ENCODE data around the gene CYTH3.
"Not testable (repeated sequence)": the region's sequence is repeated elsewhere in the genome, so short reads cannot be mapped to it uniquely, and the experiment has no call there.

The CYTH3 gene

DNA sequence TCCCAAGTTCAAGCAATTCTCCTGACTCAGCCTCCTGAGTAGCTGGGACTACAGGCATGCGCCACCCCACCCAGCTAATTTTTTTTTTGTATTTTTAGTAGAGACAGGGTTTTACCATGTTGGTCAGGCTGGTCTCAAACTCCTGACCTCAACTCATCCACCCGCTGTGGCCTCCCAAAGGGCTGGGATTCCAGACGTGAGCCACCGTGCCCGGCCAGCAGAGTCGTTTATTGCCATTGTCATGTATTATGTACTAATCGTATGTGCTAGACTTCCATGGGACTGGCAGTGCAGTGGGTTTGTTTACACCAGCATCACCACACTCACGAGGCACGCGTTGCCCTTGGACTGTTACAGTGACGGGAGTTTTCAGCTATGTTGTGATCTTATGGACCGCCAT is 120.9 kb downstream of the CYTH3 start:
- not testable (repeated sequence) for DNase-seq (ENCODE audit: low read depth, low spot score)

DNA sequence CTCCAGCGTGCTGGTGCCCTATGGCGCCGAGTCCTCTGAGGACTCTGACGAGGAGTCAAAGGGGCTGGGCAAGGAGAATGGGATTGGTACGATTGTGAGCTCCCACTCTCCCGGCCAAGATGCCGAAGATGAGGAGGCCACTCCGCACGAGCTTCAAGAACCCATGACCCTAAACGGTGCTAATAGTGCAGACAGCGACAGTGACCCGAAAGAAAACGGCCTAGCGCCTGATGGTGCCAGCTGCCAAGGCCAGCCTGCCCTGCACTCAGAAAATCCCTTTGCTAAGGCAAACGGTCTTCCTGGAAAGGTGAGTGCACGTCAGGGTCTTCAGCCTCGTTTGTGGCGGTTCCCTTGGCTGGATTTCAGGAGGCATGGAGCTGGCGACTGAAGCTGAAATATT is 122.4 kb downstream of the CYTH3 start:
- no peak for DNase-seq (ENCODE audit: low read depth, low spot score)

DNA sequence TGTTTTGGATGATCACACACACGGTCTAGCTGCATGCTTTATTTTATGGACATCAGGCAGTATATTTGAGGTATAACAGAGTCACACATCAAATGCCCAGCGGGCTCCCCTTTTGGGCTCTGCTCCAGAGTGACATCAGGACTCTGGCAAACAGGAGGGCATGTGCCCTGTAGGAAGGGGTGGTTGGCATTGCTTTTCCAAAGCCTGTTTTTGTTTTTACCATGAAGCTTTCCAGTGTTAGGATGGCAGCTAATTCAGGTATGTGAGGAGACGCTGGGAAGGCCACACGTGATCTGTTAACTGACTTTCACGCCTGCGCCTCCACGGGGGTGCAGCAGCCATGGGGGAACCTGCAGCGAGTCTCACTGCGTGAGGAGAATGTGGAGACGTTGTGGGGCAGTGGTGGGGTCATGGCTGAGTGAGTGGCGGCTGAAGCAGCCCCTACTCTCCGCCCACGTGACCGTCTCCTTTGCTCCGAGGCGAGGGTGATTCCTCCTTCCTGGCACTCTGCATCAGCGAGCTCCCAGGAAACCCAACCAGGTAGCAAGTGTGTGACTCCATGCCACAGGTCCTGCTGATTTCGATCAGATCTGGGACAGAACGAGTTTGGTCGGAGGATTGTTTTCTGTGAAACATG is 123.6 kb downstream of the CYTH3 start:
- no peak for DNase-seq (ENCODE audit: low read depth, low spot score)

DNA sequence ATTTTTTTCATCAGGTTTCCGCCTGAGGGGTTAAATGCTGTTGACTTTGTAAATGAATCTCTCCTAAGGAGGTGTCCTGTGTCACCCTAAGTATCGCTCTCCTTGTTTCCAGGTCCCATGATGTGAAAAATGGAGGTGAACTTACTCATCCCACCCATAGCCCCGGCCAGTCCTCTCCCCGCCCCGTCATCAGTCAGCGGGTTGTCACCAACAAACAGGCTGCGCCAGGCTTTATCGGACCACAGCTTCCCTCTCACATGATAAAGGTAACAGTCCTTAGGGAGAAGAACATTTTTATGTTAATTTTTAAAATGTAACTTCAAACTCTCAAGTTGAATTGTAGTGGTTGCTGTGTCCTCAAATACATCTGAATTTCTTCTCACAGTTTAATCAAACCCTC is 124.8 kb downstream of the CYTH3 start:
- DNase-seq (ENCODE audit: low read depth, low spot score) = no peak

DNA sequence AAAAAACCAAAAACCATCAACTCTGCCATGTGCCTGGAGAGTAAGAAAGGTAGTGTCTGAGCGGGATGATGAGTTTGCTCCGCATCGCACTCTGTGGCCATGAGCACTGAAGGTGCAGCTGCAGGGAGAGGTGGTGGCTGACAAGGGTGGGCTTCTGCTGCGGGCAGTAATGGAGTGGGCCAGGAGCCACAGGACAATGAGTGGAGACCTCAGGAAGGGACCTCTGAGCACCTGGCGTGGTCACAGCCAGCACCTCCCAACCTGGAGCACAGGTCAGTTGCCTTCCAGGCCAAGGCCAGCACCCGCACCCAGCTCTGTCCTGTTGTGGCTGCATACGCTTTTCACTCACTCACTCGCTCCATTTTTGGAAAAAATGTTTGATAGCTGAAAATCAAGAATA is 125.8 kb downstream of the CYTH3 start:
- no peak for DNase-seq (ENCODE audit: low read depth, low spot score)

DNA sequence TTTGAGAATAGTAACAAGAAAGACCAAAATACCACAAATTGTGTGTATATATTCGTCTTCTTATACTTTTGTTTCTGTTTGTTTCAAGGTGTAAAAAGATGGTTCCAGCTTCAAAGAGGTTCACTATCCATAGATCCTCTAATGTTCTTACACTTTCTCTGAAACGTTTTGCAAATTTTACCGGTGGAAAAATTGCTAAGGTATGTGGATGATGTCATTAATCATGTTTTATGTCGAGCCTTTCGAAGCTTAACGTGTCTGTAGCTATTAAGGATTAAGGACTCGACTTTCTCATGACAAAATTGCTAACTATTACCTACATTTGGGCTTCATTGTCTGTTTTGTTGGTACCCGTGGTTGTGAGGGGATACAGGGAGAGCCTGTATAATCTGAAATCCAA is 128.4 kb downstream of the CYTH3 start:
- no peak for DNase-seq (ENCODE audit: low read depth, low spot score)

DNA sequence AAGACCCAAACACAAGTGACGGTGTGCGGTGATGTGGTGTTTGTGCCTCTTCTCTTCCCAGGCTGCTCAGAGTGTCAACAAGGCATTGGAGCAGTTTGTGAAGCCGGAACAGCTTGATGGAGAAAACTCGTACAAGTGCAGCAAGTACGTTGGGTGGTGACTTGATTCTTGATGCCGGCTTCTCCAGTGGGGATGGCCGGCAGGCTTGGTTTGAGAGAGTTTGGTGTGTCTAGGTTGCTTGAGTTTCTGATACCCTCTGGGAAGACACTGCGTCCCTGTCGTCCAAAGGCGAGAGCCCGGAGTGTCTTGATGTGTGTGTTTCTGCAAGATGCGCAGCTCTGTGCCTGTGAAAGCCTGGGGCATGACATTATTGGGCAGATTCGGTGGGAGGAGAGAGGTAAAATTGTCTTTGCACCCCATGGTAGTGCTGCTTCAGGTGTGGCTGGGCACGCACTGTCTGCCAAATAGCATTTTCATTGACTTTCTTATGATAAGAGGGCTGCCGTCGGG is 129.5 kb downstream of the CYTH3 start:
- no peak for DNase-seq (ENCODE audit: low read depth, low spot score)

DNA sequence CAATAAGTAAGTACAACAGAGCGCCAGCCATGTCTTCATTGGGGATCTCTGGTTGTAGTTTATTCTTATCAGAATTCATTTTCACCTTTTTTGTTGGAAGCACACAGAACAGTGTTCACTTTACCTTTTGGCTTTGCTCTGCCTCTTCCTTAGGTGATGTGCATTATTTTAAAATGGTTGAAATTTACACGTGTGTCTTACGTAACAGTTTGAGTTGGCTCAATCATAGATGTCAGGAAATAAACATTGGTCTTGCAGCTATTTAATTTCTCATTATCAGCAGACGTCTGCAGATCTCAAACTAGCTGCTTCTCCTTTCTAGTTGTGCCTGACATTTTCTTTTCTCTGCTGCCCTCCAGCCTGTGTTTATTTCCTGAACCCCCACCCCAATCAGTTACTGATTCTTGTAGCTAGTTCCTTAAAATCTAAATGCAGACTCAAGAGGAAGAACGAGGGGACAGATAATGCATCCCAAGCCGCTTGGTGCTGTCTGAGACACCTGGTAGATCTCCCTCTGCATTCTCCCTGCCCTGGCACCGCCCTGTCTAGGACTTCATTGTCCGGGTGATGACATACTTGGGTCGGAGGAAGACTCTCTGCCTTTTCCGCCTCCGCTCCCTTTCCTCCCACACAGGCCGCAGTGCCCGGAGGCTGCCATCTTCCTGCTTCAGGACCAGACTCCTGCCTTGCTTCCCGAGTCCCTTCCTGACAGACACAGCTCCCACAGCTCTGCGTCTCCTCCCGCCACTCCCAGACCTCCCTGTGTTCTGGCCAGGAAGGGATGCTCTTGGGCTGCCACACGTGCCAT is 133.0 kb downstream of the CYTH3 start:
- no peak for DNase-seq (ENCODE audit: low read depth, low spot score)

DNA sequence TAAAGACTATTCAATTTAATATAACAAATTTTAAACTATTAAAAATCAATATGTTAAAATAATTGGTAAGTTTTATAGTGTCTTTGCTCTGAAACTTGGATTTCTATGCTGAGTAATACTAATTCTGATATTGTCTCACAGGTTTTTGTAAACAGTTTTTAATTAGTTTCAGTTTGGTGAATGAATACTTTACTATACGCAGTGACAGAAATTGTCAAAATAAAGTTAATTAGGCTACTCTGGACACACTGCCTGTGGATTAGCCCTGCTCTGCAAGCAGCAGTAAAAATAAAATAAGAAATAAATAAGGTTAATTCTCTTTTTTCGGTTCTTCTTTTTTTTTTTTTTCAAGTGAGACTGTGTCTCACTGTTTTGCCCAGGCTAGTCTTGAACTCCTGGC is 135.9 kb downstream of the CYTH3 start:
- no peak for DNase-seq (ENCODE audit: low read depth, low spot score)

DNA sequence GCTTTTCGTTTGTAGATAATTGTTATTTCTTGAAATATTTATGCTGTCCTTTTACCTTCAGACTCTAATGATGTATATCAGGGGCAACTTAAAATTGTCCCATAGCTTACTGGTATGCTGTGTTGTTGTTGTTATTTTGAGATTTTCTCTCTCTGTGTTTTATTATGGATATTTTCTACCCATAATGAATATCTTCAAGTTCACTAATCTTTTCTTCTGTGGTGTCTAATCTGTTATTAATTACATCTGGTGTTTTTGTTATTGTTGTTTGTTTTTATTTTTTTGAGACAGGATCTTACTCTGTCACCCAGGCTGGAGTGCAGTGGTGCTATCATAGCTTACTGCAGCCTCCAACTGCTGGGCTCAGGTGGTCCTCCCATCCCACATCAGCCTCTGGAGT is 139.2 kb downstream of the CYTH3 start:
- DNase-seq (ENCODE audit: low read depth, low spot score) = no peak

DNA sequence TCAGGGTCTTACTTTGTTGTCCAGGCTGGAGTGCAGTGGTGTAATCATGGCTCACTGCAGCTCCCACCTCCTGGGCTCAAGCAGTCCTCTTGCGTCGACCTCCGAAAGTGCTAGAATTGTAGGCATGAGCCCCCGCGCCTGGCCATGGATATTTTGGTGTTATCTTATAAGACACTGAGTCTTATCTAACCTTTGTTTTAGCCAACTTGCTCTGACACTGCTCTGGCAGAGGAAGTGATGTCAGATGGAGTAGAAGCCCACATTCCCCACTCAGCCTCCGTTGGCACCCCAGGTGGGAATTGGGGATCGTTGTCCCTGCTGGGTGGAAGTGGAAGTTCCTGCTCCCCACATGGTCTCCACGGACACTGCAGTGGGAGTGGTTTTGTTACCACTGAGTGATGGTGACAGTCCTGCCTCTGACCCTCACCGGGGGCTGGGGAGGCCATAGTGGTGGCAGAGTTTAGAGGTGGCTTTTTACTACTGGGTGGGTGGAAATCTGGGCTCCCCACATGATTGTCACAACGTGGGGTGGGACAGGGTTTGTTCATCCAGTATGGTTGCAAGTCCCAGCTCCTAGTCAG is 142.3 kb downstream of the CYTH3 start:
- DNase-seq (ENCODE audit: low read depth, low spot score) = no peak

DNA sequence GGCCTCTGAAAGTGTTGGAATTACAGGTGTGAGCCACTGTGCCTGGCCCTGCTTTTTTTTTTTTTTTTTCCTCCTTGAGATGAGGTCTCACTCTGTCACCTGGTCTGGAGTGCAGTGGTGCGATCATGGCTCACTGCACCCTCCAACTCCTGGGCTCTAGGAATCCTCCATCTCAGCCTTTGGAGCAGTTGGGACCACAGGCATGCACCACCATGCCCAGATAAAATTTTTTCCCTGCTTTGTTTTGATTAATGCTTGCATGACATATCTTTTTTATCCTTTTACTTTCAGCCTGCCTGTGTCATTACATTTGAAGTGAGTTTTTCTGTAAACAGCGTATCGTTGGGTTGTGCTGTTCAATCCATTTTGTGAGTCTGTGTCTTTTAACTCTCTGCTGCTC is 144.2 kb downstream of the CYTH3 start:
- no peak for DNase-seq (ENCODE audit: low read depth, low spot score)

DNA sequence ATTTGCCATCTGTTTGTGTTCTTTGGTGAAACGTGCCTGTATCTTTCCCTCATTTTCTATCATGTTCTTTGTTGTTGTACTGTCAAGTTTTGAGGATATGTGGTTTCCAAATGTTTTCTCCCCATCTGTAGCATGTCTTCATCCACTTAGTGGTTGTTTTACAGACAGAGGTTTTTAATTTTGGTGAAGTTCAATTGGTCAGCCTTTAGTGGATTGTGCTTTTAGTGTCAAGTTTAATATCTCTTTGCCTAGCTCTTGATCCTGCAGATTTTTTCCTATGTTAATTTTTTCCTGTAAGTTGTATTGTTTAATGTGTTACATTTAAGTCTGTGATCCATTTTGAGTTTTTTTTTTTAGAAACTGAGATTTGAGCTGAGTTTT is 145.3 kb downstream of the CYTH3 start:
- no peak for DNase-seq (ENCODE audit: low read depth, low spot score)

DNA sequence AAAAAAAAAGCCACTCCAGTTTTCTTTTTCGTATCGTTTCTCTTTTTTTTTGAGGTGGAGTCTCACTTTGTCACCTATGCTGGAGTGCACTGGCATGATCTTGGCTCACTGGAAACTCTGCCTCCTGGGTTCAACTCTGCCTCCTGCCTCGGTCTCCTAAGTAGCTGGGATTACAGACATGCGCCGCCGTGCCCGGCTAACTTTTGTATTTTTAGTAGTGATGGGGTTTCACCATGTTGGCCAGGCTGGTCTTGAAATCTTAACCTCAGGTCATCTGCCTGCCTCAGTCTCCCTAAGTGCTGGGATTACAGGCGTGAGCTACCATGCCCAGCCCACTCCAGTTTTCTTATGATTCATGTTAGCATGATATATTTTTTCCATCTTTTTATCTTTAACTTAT is 148.6 kb downstream of the CYTH3 start:
- DNase-seq (ENCODE audit: low read depth, low spot score) = no peak

DNA sequence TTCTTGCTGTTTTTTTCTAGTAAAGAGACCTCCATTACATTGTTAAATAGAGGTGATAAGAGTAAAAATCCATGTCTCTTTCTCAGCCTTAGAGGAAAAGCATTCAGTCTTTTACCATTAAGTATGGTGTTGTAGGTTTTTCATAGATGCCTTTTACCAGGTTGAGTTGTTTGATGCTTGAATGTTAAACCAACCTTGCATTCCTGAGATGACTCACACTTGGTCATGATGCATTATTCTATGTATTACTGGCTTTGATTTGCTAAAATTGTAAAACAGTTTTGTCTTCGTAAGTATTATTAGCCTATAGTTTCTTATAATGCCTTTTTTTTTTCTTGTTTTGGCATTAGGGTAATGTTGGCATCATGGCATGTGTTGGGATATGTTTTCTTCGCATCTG is 151.3 kb downstream of the CYTH3 start:
- DNase-seq (ENCODE audit: low read depth, low spot score) = no peak

DNA sequence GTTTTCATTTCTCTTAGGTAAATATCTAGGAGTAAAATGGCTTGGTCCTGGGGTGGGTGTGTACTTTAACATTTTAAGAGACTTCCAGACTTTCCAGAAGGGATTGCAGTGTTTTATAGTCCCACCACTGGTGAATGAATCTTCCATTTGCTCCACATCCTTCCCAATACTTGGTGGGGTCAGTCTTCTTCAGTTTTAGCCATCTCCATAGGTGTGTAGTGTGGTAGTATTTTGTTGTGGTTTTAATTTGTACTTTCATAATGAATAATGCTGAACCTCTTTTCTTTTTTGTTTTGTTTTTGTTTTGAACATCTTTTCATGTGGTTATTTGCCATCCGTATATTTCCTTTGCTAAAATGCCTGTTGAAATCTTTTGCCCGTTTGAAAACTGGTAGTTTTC is 154.9 kb downstream of the CYTH3 start:
- DNase-seq (ENCODE audit: low read depth, low spot score) = no peak

DNA sequence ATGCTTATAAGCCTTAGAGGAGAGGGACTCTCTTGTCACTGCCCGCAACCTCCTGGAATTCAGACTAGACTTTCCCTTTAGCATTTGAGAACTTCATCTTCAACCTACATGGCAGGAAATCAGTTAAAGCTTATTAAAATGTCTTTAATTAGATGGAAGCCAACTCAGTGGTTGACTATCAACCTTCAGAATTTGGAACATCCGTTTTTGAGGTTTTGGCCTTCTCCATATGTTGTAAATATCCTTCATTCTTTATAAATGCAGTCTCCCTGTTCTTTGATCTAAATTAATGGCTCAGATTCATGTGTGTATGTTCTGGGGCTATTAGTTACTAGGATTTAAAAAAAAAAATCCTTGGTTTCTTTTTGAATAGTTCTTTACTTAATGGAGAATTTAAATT is 156.2 kb downstream of the CYTH3 start:
- no peak for DNase-seq (ENCODE audit: low read depth, low spot score)
